Smooth muscle cell (in vitro differentiated cells): ENCODE measurements around the gene EIF2B2. TPM values are rescaled to one million over a fixed set of nuclear protein-coding genes. Genes with fewer than 3 reads are reported as not detected.

Experiments
- DNase-seq: peaks from one replicate; lab custom pipeline; 2025; ENCODE audit not compliant: unreplicated experiment; lab: John Stamatoyannopoulos, UW
- H2AFZ ChIP-seq: fragments of 200-600 bp; sonication (generic); 2 replicates; pipeline ENCODE4 v1.6.0; 2016; ENCODE audit warnings: antibody characterized with exemption, low read depth, mild to moderate bottlenecking
- H3F3A ChIP-seq: fragments of 200-600 bp; sonication (generic); 2 replicates; pipeline ENCODE4 v1.6.0; 2017; ENCODE audit warnings: antibody characterized with exemption, low read depth
- H3K27ac ChIP-seq: fragments of 200-600 bp; sonication (generic); 2 replicates; pipeline ENCODE4 v1.5.1; 2016; ENCODE audit warnings: low read depth, mild to moderate bottlenecking
- H3K27me3 ChIP-seq: fragments of 200-600 bp; sonication (generic); 2 replicates; pipeline ENCODE4 v1.6.1; 2016; ENCODE audit warnings: low read depth, mild to moderate bottlenecking
- H3K36me3 ChIP-seq: fragments of 200-600 bp; sonication (generic); 2 replicates; pipeline ENCODE4 v1.5.1; 2016; ENCODE audit warnings: low read depth
- H3K4me1 ChIP-seq: fragments of 200-600 bp; sonication (generic); 2 replicates; pipeline ENCODE4 v1.5.1; 2016; ENCODE audit warnings: low read depth
- H3K4me2 ChIP-seq: fragments of 200-600 bp; sonication (generic); 2 replicates; pipeline ENCODE4 v1.6.0; 2016; ENCODE audit warnings: mild to moderate bottlenecking
- H3K4me3 ChIP-seq: fragments of 200-600 bp; sonication (generic); 2 replicates; pipeline ENCODE4 v1.5.1; 2016; ENCODE audit warnings: mild to moderate bottlenecking
- H3K79me2 ChIP-seq: fragments of 200-600 bp; sonication (generic); 2 replicates; pipeline ENCODE4 v1.6.0; 2016; ENCODE audit warnings: low read depth, mild to moderate bottlenecking
- H3K9ac ChIP-seq: fragments of 200-600 bp; sonication (generic); 2 replicates; pipeline ENCODE4 v1.6.0; 2016; ENCODE audit warnings: low read depth
- H3K9me3 ChIP-seq: fragments of 200-600 bp; sonication (generic); replicated peaks from 2 replicates; pipeline ENCODE4 v1.5.1; 2016; ENCODE audit warnings: low read depth
- H4K20me1 ChIP-seq: fragments of 200-600 bp; sonication (generic); 2 replicates; pipeline ENCODE4 v1.6.0; 2016; ENCODE audit warnings: low read depth
- WGBS: methylation state at CpG from one replicate; pipeline ENCODE4 v1.1.7; 2016; ENCODE audit warnings: low lambda C conversion rate; 5-methylcytosine and 5-hydroxymethylcytosine counted together
- polyA plus RNA-seq: library from polyadenylated mRNA; unstranded; fragments of >200 nt; fragmentation: Nextera tagmentation; extraction: Ambion mirVana; gene quantifications from 2 replicates; pipeline ENCODE4 v1.2.1, GENCODE V29; 2016
- total RNA-seq: library from RNA; depleted of rRNA; stranded (reverse); fragments of >200 nt; gene quantifications from 2 replicates; pipeline ENCODE4 v1.2.3, GENCODE V29; 2014
- TF ChIP-seq, protein P1 (sequence below): fragments of 200-600 bp; sonication (generic); IDR thresholded peaks from 2 replicates; pipeline ENCODE4 v1.5.1; 2017; ENCODE audit warnings: borderline replicate concordance, mild to moderate bottlenecking, antibody characterized with exemption; ENCODE audit not compliant: insufficient read depth, poor library complexity, severe bottlenecking

The EIF2B2 gene
- total and polyA plus RNA-seq, 2 experiments from 2014 or later = 38.0 to 71.2 TPM

- peaks cover 6% of the 10 kb centered on the region for H3K79me2 ChIP-seq
- H3K36me3 ChIP-seq = no peaks in the 10 kb centered on the region
- WGBS = 40% methylated on average over 1 of the region's 3 CpGs
- no peak overlapping the region for H3K9ac ChIP-seq
- H3K27me3 ChIP-seq = no peaks in the 10 kb centered on the region
- no peaks in the 10 kb centered on the region for H4K20me1 ChIP-seq
- peak overlapping the region; percentile 67 for H3K4me3 ChIP-seq
- peaks cover 6% of the 10 kb centered on the region for H3F3A ChIP-seq
- no peaks in the 10 kb centered on the region for H3K9me3 ChIP-seq
- H2AFZ ChIP-seq = peak overlapping the region; percentile 16
- H3K4me1 ChIP-seq = peaks cover 21% of the 10 kb centered on the region
- TF ChIP-seq, protein P1, sequence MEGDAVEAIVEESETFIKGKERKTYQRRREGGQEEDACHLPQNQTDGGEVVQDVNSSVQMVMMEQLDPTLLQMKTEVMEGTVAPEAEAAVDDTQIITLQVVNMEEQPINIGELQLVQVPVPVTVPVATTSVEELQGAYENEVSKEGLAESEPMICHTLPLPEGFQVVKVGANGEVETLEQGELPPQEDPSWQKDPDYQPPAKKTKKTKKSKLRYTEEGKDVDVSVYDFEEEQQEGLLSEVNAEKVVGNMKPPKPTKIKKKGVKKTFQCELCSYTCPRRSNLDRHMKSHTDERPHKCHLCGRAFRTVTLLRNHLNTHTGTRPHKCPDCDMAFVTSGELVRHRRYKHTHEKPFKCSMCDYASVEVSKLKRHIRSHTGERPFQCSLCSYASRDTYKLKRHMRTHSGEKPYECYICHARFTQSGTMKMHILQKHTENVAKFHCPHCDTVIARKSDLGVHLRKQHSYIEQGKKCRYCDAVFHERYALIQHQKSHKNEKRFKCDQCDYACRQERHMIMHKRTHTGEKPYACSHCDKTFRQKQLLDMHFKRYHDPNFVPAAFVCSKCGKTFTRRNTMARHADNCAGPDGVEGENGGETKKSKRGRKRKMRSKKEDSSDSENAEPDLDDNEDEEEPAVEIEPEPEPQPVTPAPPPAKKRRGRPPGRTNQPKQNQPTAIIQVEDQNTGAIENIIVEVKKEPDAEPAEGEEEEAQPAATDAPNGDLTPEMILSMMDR = no peak
- no peak for DNase-seq
- H3K4me2 ChIP-seq = peak overlapping the region; percentile 83
- H3K27ac ChIP-seq = no peak overlapping the region
Measured at GRCh38 chr14:74954947-74955228, 47.8 kb upstream of the EIF2B2 start.

DNA sequence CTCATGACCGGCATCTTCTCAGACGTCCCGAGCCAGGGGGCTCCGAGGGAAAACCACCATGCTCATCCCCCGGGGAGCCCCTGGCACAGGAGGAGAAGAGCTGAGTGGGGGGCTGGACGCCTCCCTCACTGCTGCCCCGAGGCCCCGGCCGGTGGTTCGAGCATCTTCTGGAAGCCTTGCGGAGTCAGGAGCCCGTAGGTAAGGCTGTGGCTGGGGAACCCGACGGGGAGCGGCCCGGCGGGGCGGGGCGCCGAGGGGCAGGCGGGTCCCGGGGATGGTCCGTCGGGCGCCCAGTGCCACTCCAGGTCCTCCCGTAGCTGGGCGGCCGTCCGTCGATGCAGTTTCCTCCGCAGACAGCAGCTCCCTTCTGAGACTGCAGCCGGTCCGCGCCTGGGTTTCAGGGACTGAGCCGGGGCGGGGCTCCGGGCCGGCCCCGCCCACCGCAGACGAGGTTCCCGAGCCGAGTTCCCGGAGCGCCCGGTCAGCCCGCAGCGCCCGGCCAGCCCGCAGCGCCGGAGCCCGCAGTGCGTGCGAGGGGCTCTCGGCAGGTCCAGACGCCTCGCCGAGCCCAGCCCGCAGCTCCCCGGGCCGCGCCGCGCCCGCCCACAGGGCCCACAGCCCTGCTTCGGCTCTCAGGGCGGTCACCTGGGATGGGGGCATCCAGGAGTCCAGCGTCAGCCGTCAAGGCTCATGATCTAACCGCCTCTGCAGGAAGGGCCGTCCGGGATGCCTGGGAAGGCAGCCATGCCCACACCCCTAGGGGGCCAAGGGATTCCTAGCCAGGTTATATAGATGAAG, 47.3 kb upstream of the EIF2B2 start, which contains the start of gene PGF:
Gene PGF (minus strand): TSS at position 369 of the 798 bp plus-strand sequence. CDS start 355 bp downstream, at position 14.
- Histone ChIP-seq H3K9me3 (no peaks in the 10 kb centered on the region), H3K4me2 (peak within 1 kb of the TSS; percentile 83), H3K36me3 (no peaks in the 10 kb centered on the region), H3K27me3 (no peaks in the 10 kb centered on the region), H4K20me1 (no peaks in the 10 kb centered on the region), H3F3A (peaks cover 6% of the 10 kb centered on the region), H3K79me2 (peaks cover 6% of the 10 kb centered on the region), H2AFZ (peak within 1 kb of the TSS; percentile 84), H3K4me1 (peaks cover 21% of the 10 kb centered on the region), H3K9ac (no peak within 1 kb of the TSS), H3K4me3 (peak within 1 kb of the TSS; percentile 67), H3K27ac (no peak within 1 kb of the TSS)
- 5% methylated on average over 41 of the region's 73 CpGs for WGBS
- TF ChIP-seq, protein P1 = no peak
- peak; percentile 33 for DNase-seq

- Histone ChIP-seq H3K4me2 (peak overlapping the region; percentile 83), H3K9ac (no peak overlapping the region), H2AFZ (peak overlapping the region; percentile 84), H3K36me3 (no peaks in the 10 kb centered on the region), H4K20me1 (no peaks in the 10 kb centered on the region), H3F3A (peaks cover 6% of the 10 kb centered on the region), H3K4me1 (peaks cover 21% of the 10 kb centered on the region), H3K4me3 (peak overlapping the region; percentile 67), H3K27ac (no peak overlapping the region), H3K9me3 (no peaks in the 10 kb centered on the region), H3K27me3 (no peaks in the 10 kb centered on the region), H3K79me2 (peaks cover 6% of the 10 kb centered on the region)
- WGBS = 83% methylated on average over 9 of the region's 9 CpGs
- no peak for DNase-seq
- TF ChIP-seq, protein P1 = no peak
Measured at GRCh38 chr14:74956027-74956279, 46.8 kb upstream of the EIF2B2 start.
